Esophagus muscularis mucosa (tissue), 4 donors: Measurements from ENCODE around the gene PARD3B. TPM values are rescaled to one million over a fixed set of nuclear protein-coding genes. Genes with fewer than 3 reads are reported as not detected.

Experiments
- DNase-seq: peaks from one replicate; pipeline ENCODE4 v3.0.0-alpha.2; 2017; ENCODE audit errors: extremely low spot score
- H3K27ac ChIP-seq, 4 donors: fragments of 200-600 bp; sonication (generic); replicated peaks in 1 of 4; 1 replicate in 3 of 4; 2 replicates in 1 of 4; pipeline ENCODE4 v1.5.1; 2016 to 2019; ENCODE audit warnings: mild to moderate bottlenecking in 1 of 4
- H3K27me3 ChIP-seq, 4 donors: fragments of 200-600 bp; sonication (generic); one replicate each; pipeline versions ENCODE4 v1.5.1 to v1.6.0; 2016 to 2019
- H3K36me3 ChIP-seq, 4 donors: fragments of 200-600 bp; sonication (generic); one replicate each; pipeline ENCODE4 v1.5.1; 2016 to 2019
- H3K4me1 ChIP-seq, 4 donors: fragments of 200-600 bp; sonication (generic); one replicate each; pipeline ENCODE4 v1.5.1; 2016 to 2019
- H3K4me3 ChIP-seq, 4 donors: fragments of 200-600 bp; sonication (generic); 1 replicate in 2 of 4; 2 replicates in 2 of 4; pipeline ENCODE4 v1.5.1; 2016 to 2019; ENCODE audit warnings: mild to moderate bottlenecking in 4 of 4, moderate library complexity in 1 of 4
- H3K9me3 ChIP-seq, 4 donors: fragments of 200-600 bp; sonication (generic); 1 replicate in 3 of 4; 2 replicates in 1 of 4; pipeline ENCODE4 v1.5.1; 2016 to 2019
- EP300 ChIP-seq: sonication (generic); formaldehyde crosslinking; IDR thresholded peaks from one replicate; pipeline ENCODE4 v1.6.1; 2017; ENCODE audit warnings: antibody characterized with exemption
- POLR2A ChIP-seq: fragments of 450-650 bp; IDR thresholded peaks from one replicate; pipeline ENCODE4 v1.6.1; 2017; ENCODE audit warnings: antibody characterized with exemption, moderate library complexity, mild to moderate bottlenecking, low read depth
- POLR2AphosphoS5 ChIP-seq, 2 donors: sonication (generic); formaldehyde crosslinking; IDR thresholded peaks; one replicate each; pipeline ENCODE4 v1.6.1; 2017; ENCODE audit warnings: antibody characterized with exemption in 2 of 2
- WGBS: methylation state at CpG from one replicate; pipeline ENCODE4 v1.1.5; 2018; 5-methylcytosine and 5-hydroxymethylcytosine counted together
- intact Hi-C: fragments of 100-400 bp; cut with DNase I; formaldehyde crosslinking; loops from one replicate; pipeline ENCODE4 v1.15.1; 2023
- total RNA-seq, 4 donors: library from RNA; depleted of rRNA; stranded (reverse); fragments of >200 nt; gene quantifications; one replicate each; pipeline versions ENCODE4 v1.1.0 to v1.2.1, GENCODE V29; 2016
- TF ChIP-seq, protein P1 (sequence below), 3 experiments: fragments of 200-600 bp in 2 of 3; fragments of 450-650 bp in 1 of 3; sonication (generic) in 2 of 3; IDR thresholded peaks; one replicate each; pipeline ENCODE4 v1.5.1; 2017 to 2019; ENCODE audit warnings: antibody characterized with exemption in 3 of 3, mild to moderate bottlenecking in 2 of 3, moderate library complexity in 1 of 3

The PARD3B gene
- total RNA-seq, 4 donors from 2014 or later: 24.2 to 40.8 (median 32.5) TPM

DNA sequence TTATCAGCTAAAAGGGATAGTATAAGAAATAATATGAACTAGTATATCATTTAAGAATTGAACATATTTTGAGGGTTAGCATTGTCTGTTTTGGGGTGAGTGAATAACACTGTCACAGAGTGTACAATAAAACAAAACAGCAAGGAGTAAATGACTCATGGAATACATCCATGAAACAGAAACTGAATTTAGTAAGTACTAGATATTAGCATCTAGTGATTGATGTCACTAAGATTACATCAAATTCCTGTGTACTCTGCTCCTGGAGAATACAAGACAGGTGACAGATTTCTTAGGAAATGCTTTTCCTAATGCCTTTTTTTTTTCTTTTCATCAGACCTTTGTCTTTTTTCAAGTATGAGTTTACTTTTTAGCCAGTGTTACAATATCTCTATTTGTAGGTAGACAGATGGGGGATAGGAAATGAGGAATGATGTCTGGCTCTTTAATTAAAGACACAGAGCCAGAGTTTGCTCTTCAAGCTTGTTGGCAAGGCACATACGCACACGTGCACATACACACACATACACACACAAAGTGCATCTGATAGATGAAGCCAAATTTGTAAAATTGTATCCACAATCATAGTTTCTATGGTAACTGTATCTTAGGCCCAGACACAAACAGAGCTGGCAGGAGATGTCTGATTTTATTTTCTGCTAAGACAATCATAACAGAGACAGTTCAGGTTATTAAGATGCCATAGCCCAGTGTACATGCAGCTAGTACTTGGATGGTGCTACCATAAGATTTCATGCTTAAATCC is 998.8 kb downstream of the PARD3B start:
- DNase-seq: no peak
- H3K27me3 ChIP-seq: no peaks in the 10 kb centered on the region
- H3K4me3 ChIP-seq: no peak overlapping the region
- no peak overlapping the region for H3K27ac ChIP-seq
- peaks cover 0 to 20% (median 14%) of the 10 kb centered on the region in 4 donors for H3K4me1 ChIP-seq
- no peaks in the 10 kb centered on the region for H3K36me3 ChIP-seq
- TF ChIP-seq EP300: no peak
- TF ChIP-seq, protein P1, sequence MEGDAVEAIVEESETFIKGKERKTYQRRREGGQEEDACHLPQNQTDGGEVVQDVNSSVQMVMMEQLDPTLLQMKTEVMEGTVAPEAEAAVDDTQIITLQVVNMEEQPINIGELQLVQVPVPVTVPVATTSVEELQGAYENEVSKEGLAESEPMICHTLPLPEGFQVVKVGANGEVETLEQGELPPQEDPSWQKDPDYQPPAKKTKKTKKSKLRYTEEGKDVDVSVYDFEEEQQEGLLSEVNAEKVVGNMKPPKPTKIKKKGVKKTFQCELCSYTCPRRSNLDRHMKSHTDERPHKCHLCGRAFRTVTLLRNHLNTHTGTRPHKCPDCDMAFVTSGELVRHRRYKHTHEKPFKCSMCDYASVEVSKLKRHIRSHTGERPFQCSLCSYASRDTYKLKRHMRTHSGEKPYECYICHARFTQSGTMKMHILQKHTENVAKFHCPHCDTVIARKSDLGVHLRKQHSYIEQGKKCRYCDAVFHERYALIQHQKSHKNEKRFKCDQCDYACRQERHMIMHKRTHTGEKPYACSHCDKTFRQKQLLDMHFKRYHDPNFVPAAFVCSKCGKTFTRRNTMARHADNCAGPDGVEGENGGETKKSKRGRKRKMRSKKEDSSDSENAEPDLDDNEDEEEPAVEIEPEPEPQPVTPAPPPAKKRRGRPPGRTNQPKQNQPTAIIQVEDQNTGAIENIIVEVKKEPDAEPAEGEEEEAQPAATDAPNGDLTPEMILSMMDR (IDR thresholded peaks at IDR 0.05): no peak
- TF ChIP-seq POLR2AphosphoS5 (IDR thresholded peaks at IDR 0.05): no peak
- no peak for TF ChIP-seq POLR2A
- no peaks in the 10 kb centered on the region for H3K9me3 ChIP-seq
- 23% methylated on average over 2 of the region's 2 CpGs for WGBS
- intact Hi-C loops: no loop called here

DNA sequence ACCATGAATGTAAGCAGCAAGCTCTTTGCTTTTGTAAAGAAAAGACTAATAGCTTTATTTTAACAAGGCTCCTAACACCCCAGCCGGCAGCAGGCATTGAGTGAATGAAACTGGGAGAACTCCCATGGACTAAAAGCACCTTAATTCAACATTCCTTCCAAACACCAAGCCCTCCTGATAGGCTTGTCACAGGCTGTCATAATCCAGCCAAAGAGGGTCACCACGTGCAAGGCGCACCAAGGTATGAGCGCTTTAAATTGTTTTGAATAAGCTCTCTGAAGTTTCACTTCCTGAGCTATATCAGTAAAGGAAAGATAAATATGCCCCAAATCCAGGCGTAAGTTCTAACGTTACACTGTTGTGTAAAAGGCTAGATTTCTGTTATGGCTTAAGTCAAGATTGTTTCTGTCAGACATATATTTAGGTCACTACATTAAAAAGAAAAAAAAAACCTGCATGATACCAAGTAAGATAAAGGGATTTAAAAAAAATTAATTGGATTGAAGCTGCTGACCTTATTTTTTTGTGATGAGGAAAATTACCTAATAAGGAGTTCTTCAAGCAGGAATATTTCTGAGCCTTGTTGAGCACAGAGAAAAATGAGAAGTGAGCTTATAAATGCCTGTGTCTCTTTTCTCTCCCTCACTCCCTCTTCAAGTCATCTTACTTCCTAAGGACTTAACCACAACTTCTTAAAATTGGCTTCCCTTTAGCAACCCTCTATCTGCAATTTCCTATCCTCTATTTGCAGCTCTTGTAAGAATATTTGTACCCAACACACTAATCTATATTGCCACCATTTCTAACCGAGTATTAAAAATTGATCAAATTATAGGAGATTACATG is 1000.9 kb downstream of the PARD3B start:
- H3K27ac ChIP-seq: no peak overlapping the region
- intact Hi-C loops: no loop called here

DNA sequence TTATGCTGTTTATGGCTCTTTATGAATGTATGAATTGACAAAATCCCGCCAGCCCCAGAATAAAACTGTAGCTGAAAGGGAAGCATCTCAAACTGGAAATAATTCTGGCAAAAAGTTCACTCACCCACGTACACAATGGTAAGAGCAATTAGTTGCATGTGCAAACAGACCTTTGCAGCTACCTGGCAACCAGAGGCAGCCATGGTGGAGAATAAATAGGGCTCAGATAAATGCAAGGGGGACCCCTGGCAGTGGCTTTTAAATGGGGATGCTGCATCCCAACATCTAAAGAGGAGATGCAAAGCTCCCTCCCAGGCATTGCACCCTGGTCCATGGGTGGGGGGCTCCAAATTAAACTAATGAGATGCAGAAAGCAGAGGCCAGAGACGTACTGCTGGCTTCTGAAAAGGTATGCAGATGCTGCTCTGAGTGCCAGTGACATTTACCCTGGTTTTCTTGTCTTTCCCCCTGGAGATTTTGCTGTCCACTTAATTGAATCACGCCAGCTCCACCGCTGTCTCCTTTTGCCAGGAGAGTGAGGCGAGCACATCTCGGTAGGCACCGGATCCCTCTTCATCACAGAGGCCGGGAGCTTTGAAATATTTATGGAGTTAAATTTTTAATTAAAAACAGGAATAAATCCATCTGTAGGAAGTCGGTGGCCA is 1010.4 kb downstream of the PARD3B start:
- intact Hi-C loops: no loop called here
- H3K36me3 ChIP-seq: peaks cover 0 to 4% (median 0%) of the 10 kb centered on the region in 4 donors
- no peak for DNase-seq
- H3K27me3 ChIP-seq: no peaks in the 10 kb centered on the region
- H3K4me3 ChIP-seq: no peak overlapping the region
- no peak for TF ChIP-seq EP300
- TF ChIP-seq, protein P1 (IDR thresholded peaks at IDR 0.05): no peak
- no peak for TF ChIP-seq POLR2AphosphoS5 (IDR thresholded peaks at IDR 0.05)
- TF ChIP-seq POLR2A: no peak
- H3K4me1 ChIP-seq: no peaks in the 10 kb centered on the region
- H3K9me3 ChIP-seq: no peaks in the 10 kb centered on the region
- WGBS: 94% methylated on average over 9 of the region's 10 CpGs
- no peak overlapping the region for H3K27ac ChIP-seq

More for the DNA sequence above, 1000.9 kb downstream of the PARD3B start:
- no peaks in the 10 kb centered on the region for H3K27me3 ChIP-seq
- TF ChIP-seq POLR2A (no peak), POLR2AphosphoS5 (IDR thresholded peaks at IDR 0.05) (no peak), EP300 (no peak)
- TF ChIP-seq, protein P1 (IDR thresholded peaks at IDR 0.05): no peak
- peaks cover 0 to 20% (median 12%) of the 10 kb centered on the region in 4 donors for H3K4me1 ChIP-seq
- 56% methylated on average over 7 of the region's 7 CpGs for WGBS
- no peaks in the 10 kb centered on the region for H3K9me3 ChIP-seq
- no peaks in the 10 kb centered on the region for H3K36me3 ChIP-seq
- no peak overlapping the region for H3K4me3 ChIP-seq
- no peak for DNase-seq

- Histone ChIP-seq H3K36me3 (peaks cover 0 to 4% (median 0%) of the 10 kb centered on the region in 4 donors), H3K27ac (no peak overlapping the region), H3K27me3 (no peaks in the 10 kb centered on the region), H3K9me3 (no peaks in the 10 kb centered on the region), H3K4me3 (no peak overlapping the region), H3K4me1 (no peaks in the 10 kb centered on the region)
- intact Hi-C loops: no loop called here
- no peak for DNase-seq
- TF ChIP-seq EP300: no peak
- TF ChIP-seq POLR2A: no peak
- no peak for TF ChIP-seq POLR2AphosphoS5 (IDR thresholded peaks at IDR 0.05)
- TF ChIP-seq, protein P1 (IDR thresholded peaks at IDR 0.05): no peak
- 94% methylated on average over 5 of the region's 5 CpGs for WGBS
Measured at GRCh38 chr2:205556357-205556756, 1011.1 kb downstream of the PARD3B start.
